SU-DHL-6 (cell line): ENCODE data around the gene CST4.

ENCODE experiments used
- H2AFZ ChIP-seq: fragments of 200-600 bp; sonication (generic); 2 replicates; pipeline ENCODE4 v1.6.1; 2014; ENCODE audit warnings: low read depth, mild to moderate bottlenecking, moderate library complexity, mixed read lengths, antibody characterized with exemption, low read length; ENCODE audit not compliant: severe bottlenecking
- H3F3A ChIP-seq: fragments of 200-600 bp; shearing (Covaris generic); 2 replicates; pipeline ENCODE4 v1.6.0; 2016; ENCODE audit warnings: antibody characterized with exemption, mild to moderate bottlenecking; ENCODE audit not compliant: insufficient read depth
- H3K27ac ChIP-seq: fragments of 200-600 bp; sonication (generic); 2 replicates; pipeline ENCODE4 v1.5.1; 2016; ENCODE audit warnings: low read depth, mild to moderate bottlenecking, low read length, moderate library complexity, mixed read lengths
- H3K27me3 ChIP-seq: fragments of 200-600 bp; sonication (generic), shearing (Covaris generic); 2 replicates; pipeline ENCODE4 v1.6.0; 2014; ENCODE audit warnings: mild to moderate bottlenecking, low read length
- H3K36me3 ChIP-seq: fragments of 200-600 bp; sonication (generic); 2 replicates; pipeline ENCODE4 v1.6.1; 2014; ENCODE audit warnings: mild to moderate bottlenecking, low read length, mixed read lengths
- H3K4me2 ChIP-seq: fragments of 300-600, 200-600 bp; shearing (Covaris generic), sonication (generic); 2 replicates; pipeline ENCODE4 v1.6.0; 2014; ENCODE audit warnings: low read length, low read depth, mild to moderate bottlenecking; ENCODE audit not compliant: poor library complexity, severe bottlenecking
- H3K4me3 ChIP-seq: fragments of 200-600 bp; sonication (generic); 2 replicates; pipeline ENCODE4 v1.5.1; 2014; ENCODE audit warnings: antibody characterized with exemption, low read length, mild to moderate bottlenecking, mixed read lengths; ENCODE audit not compliant: insufficient read depth, poor library complexity, severe bottlenecking
- H3K79me2 ChIP-seq: fragments of 200-600 bp; sonication (generic); 2 replicates; pipeline ENCODE4 v1.6.1; 2014; ENCODE audit warnings: mild to moderate bottlenecking, low read length, moderate library complexity; ENCODE audit not compliant: insufficient read depth
- H3K9ac ChIP-seq: fragments of 200-600 bp; sonication (generic); 2 replicates; pipeline ENCODE4 v1.7.0; 2014; ENCODE audit warnings: mild to moderate bottlenecking, low read length
- H3K9me2 ChIP-seq: fragments of 200-600 bp; sonication (generic); replicated peaks from 2 replicates; pipeline ENCODE4 v1.6.1; 2014; ENCODE audit warnings: low read length; ENCODE audit not compliant: insufficient read depth
- H3K9me3 ChIP-seq: fragments of 200-600 bp; sonication (generic); 2 replicates; pipeline ENCODE4 v1.6.1; 2014; ENCODE audit warnings: low read length, mixed read lengths; ENCODE audit not compliant: insufficient read depth
- H4K20me1 ChIP-seq: fragments of 200-600 bp; sonication (generic); 2 replicates; pipeline ENCODE4 v1.6.1; 2014; ENCODE audit warnings: low read depth, mild to moderate bottlenecking, antibody characterized with exemption, low read length, moderate library complexity, mixed read lengths
- CTCF ChIP-seq: fragments of 200-600 bp; sonication (generic); IDR thresholded peaks from one replicate; pipeline ENCODE4 v1.5.1; 2017; ENCODE audit warnings: antibody characterized with exemption, mild to moderate bottlenecking, low read length, moderate library complexity; ENCODE audit not compliant: insufficient read depth, poor library complexity, severe bottlenecking
- EZH2phosphoT487 ChIP-seq: fragments of 200-600 bp; sonication (generic), shearing (Covaris generic); conservative IDR thresholded peaks from 2 replicates; pipeline ENCODE4 v1.6.1; 2018; ENCODE audit warnings: mild to moderate bottlenecking, antibody characterized with exemption, low read length, moderate library complexity, mixed read lengths

CST4 gene

GRCh38 chr20:23641936-23642751, 46.7 kb downstream of the CST4 start:
- Histone ChIP-seq H3K9ac (no peak overlapping the region), H3K9me3 (no peaks in the 10 kb centered on the region), H3K36me3 (no peaks in the 10 kb centered on the region), H4K20me1 (no peaks in the 10 kb centered on the region), H3K4me3 (no peak overlapping the region), H3K9me2 (no peaks in the 10 kb centered on the region), H3K79me2 (no peaks in the 10 kb centered on the region), H3K4me2 (no peak overlapping the region), H2AFZ (no peak overlapping the region), H3K27ac (no peak overlapping the region), H3K27me3 (no peaks in the 10 kb centered on the region), H3F3A (no peaks in the 10 kb centered on the region)
- TF ChIP-seq CTCF = no peak
- no peak for TF ChIP-seq EZH2phosphoT487

GRCh38 chr20:23640671-23641667, 47.9 kb downstream of the CST4 start:
- Histone ChIP-seq H3F3A (no peaks in the 10 kb centered on the region), H3K36me3 (no peaks in the 10 kb centered on the region), H3K4me3 (no peak overlapping the region), H3K4me2 (no peak overlapping the region), H3K27ac (no peak overlapping the region), H3K27me3 (no peaks in the 10 kb centered on the region), H3K79me2 (no peaks in the 10 kb centered on the region), H4K20me1 (no peaks in the 10 kb centered on the region), H3K9me3 (no peaks in the 10 kb centered on the region), H3K9me2 (no peaks in the 10 kb centered on the region), H2AFZ (no peak overlapping the region), H3K9ac (no peak overlapping the region)
- no peak for TF ChIP-seq EZH2phosphoT487
- TF ChIP-seq CTCF = no peak

- no peaks in the 10 kb centered on the region for H3K36me3 ChIP-seq
- no peaks in the 10 kb centered on the region for H3K9me2 ChIP-seq
- no peaks in the 10 kb centered on the region for H4K20me1 ChIP-seq
- no peaks in the 10 kb centered on the region for H3K9me3 ChIP-seq
- H3K4me2 ChIP-seq = no peak overlapping the region
- no peak overlapping the region for H3K4me3 ChIP-seq
- no peak overlapping the region for H3K9ac ChIP-seq
- H3K27me3 ChIP-seq = no peaks in the 10 kb centered on the region
- no peaks in the 10 kb centered on the region for H3K79me2 ChIP-seq
- TF ChIP-seq EZH2phosphoT487 (no peak), CTCF (no peak)
- H2AFZ ChIP-seq = no peak overlapping the region
- no peaks in the 10 kb centered on the region for H3F3A ChIP-seq
- H3K27ac ChIP-seq = no peak overlapping the region
Observed at GRCh38 chr20:23640018-23640601, 48.7 kb downstream of the CST4 start.
